ENCODE data around the gene RIPK3. TPM values are rescaled to one million over a fixed set of nuclear protein-coding genes. Genes with fewer than 3 reads are reported as not detected.
"Not testable (repeated sequence)": the region's sequence is repeated elsewhere in the genome, so short reads cannot be mapped to it uniquely, and the experiment has no call there.

The RIPK3 gene
- 14.8 TPM for polyA plus RNA-seq

- Mint-ChIP-seq H3K36me3 (peaks cover 5% of the 10 kb centered on the region), H3K4me3 (peak within 1 kb of the TSS; percentile 94 to 98 (median 96)), H3K27me3 (peaks cover 7% of the 10 kb centered on the region), H3K4me1 (peaks cover 7 to 14% (median 14%) of the 10 kb centered on the region in 3 donors), H3K27ac (peak within 1 kb of the TSS; percentile 75 to 94 (median 91)), H3K9me3 (no peaks in the 10 kb centered on the region)
These were observed at the start of gene RIPK3 for GRCh38 chr14:24339284-24340151. Gene RIPK3, minus strand, starts transcription at chr14:24339991. Its CDS starts 165 bp downstream, at chr14:24339826.

GRCh38 chr14:24389226-24389848 lies 49.5 kb upstream of the RIPK3 start:
- Mint-ChIP-seq H3K27me3 (peaks cover 17% of the 10 kb centered on the region), H3K4me3 (no peak overlapping the region), H3K36me3 (no peaks in the 10 kb centered on the region), H3K9me3 (peaks cover 0 to 2% (median 0%) of the 10 kb centered on the region in 3 donors), H3K27ac (no peak overlapping the region), H3K4me1 (peaks cover 0 to 1% (median 0%) of the 10 kb centered on the region in 3 donors)

- Mint-ChIP-seq H3K4me3 (no peak overlapping the region), H3K36me3 (no peaks in the 10 kb centered on the region), H3K27me3 (peaks cover 16% of the 10 kb centered on the region), H3K4me1 (peaks cover 0 to 1% (median 0%) of the 10 kb centered on the region in 3 donors), H3K27ac (no peak overlapping the region), H3K9me3 (peaks cover 0 to 2% (median 0%) of the 10 kb centered on the region in 3 donors)
These were observed 48.8 kb upstream of the RIPK3 start for GRCh38 chr14:24388474-24389179.

- not testable (repeated sequence) for H3K4me3 Mint-ChIP-seq, H3K9me3 Mint-ChIP-seq, H3K27ac Mint-ChIP-seq, H3K4me1 Mint-ChIP-seq, H3K36me3 Mint-ChIP-seq
- peaks cover 13% of the 10 kb centered on the region for H3K27me3 Mint-ChIP-seq
These were observed 47.8 kb upstream of the RIPK3 start for GRCh38 chr14:24387579-24387978.

GRCh38 chr14:24387009-24387345 lies 47.2 kb upstream of the RIPK3 start:
- peaks cover 11% of the 10 kb centered on the region for H3K27me3 Mint-ChIP-seq

GRCh38 chr14:24385524-24385923 lies 45.7 kb upstream of the RIPK3 start:
- Mint-ChIP-seq H3K27ac (no peak overlapping the region), H3K27me3 (peaks cover 7% of the 10 kb centered on the region), H3K9me3 (peaks cover 0 to 2% (median 0%) of the 10 kb centered on the region in 3 donors), H3K36me3 (no peaks in the 10 kb centered on the region), H3K4me3 (no peak overlapping the region), H3K4me1 (no peaks in the 10 kb centered on the region)

More at GRCh38 chr14:24387009-24387345, 47.2 kb upstream of the RIPK3 start:
- H3K36me3 Mint-ChIP-seq = no peaks in the 10 kb centered on the region
- no peak overlapping the region for H3K27ac Mint-ChIP-seq
- no peaks in the 10 kb centered on the region for H3K4me1 Mint-ChIP-seq
- H3K4me3 Mint-ChIP-seq = no peak overlapping the region
- peaks cover 0 to 2% (median 0%) of the 10 kb centered on the region in 3 donors for H3K9me3 Mint-ChIP-seq

- H3K36me3 Mint-ChIP-seq = no peaks in the 10 kb centered on the region
- no peak overlapping the region for H3K4me3 Mint-ChIP-seq
- peaks cover 3% of the 10 kb centered on the region for H3K27me3 Mint-ChIP-seq
- H3K4me1 Mint-ChIP-seq = no peaks in the 10 kb centered on the region
- peak overlapping the region in 1 of 3 donors; percentile 2 for H3K27ac Mint-ChIP-seq
- peaks cover 0 to 2% (median 0%) of the 10 kb centered on the region in 3 donors for H3K9me3 Mint-ChIP-seq
These were observed 44.4 kb upstream of the RIPK3 start for GRCh38 chr14:24384169-24384568.

- Mint-ChIP-seq H3K27me3 (peaks cover 1% of the 10 kb centered on the region), H3K4me1 (no peaks in the 10 kb centered on the region), H3K27ac (no peak overlapping the region), H3K4me3 (no peak overlapping the region), H3K36me3 (peaks cover 2% of the 10 kb centered on the region), H3K9me3 (no peaks in the 10 kb centered on the region)
These were observed 42.2 kb upstream of the RIPK3 start for GRCh38 chr14:24382064-24382371.

GRCh38 chr14:24381363-24382063 lies 41.7 kb upstream of the RIPK3 start:
- H3K27ac Mint-ChIP-seq = no peak overlapping the region
- H3K4me3 Mint-ChIP-seq = no peak overlapping the region
- H3K9me3 Mint-ChIP-seq = no peaks in the 10 kb centered on the region
- H3K4me1 Mint-ChIP-seq = no peaks in the 10 kb centered on the region
- H3K36me3 Mint-ChIP-seq = peaks cover 2% of the 10 kb centered on the region
- peaks cover under 1% of the 10 kb centered on the region for H3K27me3 Mint-ChIP-seq

- Mint-ChIP-seq H3K4me1 (no peaks in the 10 kb centered on the region), H3K9me3 (no peaks in the 10 kb centered on the region), H3K27ac (peak overlapping the region in 1 of 3 donors; percentile 18), H3K27me3 (no peaks in the 10 kb centered on the region), H3K4me3 (no peak overlapping the region), H3K36me3 (peaks cover 2% of the 10 kb centered on the region)
These were observed 40.3 kb upstream of the RIPK3 start for GRCh38 chr14:24379907-24380730.

- Mint-ChIP-seq H3K4me3 (no peak overlapping the region), H3K27me3 (no peaks in the 10 kb centered on the region), H3K27ac (no peak overlapping the region), H3K9me3 (no peaks in the 10 kb centered on the region), H3K36me3 (peaks cover 2% of the 10 kb centered on the region), H3K4me1 (no peaks in the 10 kb centered on the region)
These were observed 39.5 kb upstream of the RIPK3 start for GRCh38 chr14:24378981-24379906.

GRCh38 chr14:24378327-24378726 lies 38.5 kb upstream of the RIPK3 start:
- H3K4me3 Mint-ChIP-seq = no peak overlapping the region
- peaks cover 2% of the 10 kb centered on the region for H3K36me3 Mint-ChIP-seq
- no peak overlapping the region for H3K27ac Mint-ChIP-seq
- H3K4me1 Mint-ChIP-seq = no peaks in the 10 kb centered on the region
- no peaks in the 10 kb centered on the region for H3K27me3 Mint-ChIP-seq
- H3K9me3 Mint-ChIP-seq = no peaks in the 10 kb centered on the region

GRCh38 chr14:24377657-24378056 lies 37.9 kb upstream of the RIPK3 start:
- Mint-ChIP-seq H3K27ac (no peak overlapping the region), H3K36me3 (peaks cover 2% of the 10 kb centered on the region), H3K4me1 (no peaks in the 10 kb centered on the region), H3K27me3 (no peaks in the 10 kb centered on the region), H3K4me3 (no peak overlapping the region), H3K9me3 (no peaks in the 10 kb centered on the region)
